Progenitor cell of endocrine pancreas (in vitro differentiated cells): Measurements from ENCODE around the gene CDC6. TPM values are rescaled to one million over a fixed set of nuclear protein-coding genes. Genes with fewer than 3 reads are reported as not detected.
A peak's percentile ranks its signal among the peaks of the same experiment; 100 is the strongest.

Experiments used
- DNase-seq: peaks from one replicate; pipeline ENCODE4 v3.0.0; 2021; ENCODE audit warnings: low spot score; ENCODE audit not compliant: unreplicated experiment
- H3K27ac Mint-ChIP-seq: 2 replicates; pipeline ENCODE4 v1.8.0; 2021; ENCODE audit warnings: mild to moderate bottlenecking, moderate library complexity, mixed read lengths
- H3K27me3 Mint-ChIP-seq: 2 replicates; pipeline ENCODE4 v1.8.0; 2021; ENCODE audit warnings: mixed read lengths
- H3K36me3 Mint-ChIP-seq: 2 replicates; pipeline ENCODE4 v1.8.0; 2022; ENCODE audit warnings: mixed read lengths; ENCODE audit not compliant: insufficient read depth
- H3K4me1 Mint-ChIP-seq: 2 replicates; pipeline ENCODE4 v1.8.0; 2021; ENCODE audit warnings: low read depth, mixed read lengths
- H3K4me3 Mint-ChIP-seq: 2 replicates; pipeline ENCODE4 v1.8.0; 2021; ENCODE audit warnings: low read depth, mild to moderate bottlenecking, moderate library complexity, mixed read lengths
- H3K9me3 Mint-ChIP-seq: 2 replicates; pipeline ENCODE4 v1.8.0; 2021; ENCODE audit warnings: low read depth, mixed read lengths
- total RNA-seq: library from RNA; stranded (reverse); gene quantifications from 2 replicates; pipeline ENCODE4 v1.2.1, GENCODE V29; 2021
- TF ChIP-seq, protein P1 (sequence below): fragments of 200-600 bp; sonication (generic); IDR thresholded peaks from one replicate; pipeline ENCODE4 v1.5.0; 2021; ENCODE audit warnings: antibody characterized with exemption, mild to moderate bottlenecking; ENCODE audit not compliant: unreplicated experiment

The CDC6 gene
- total RNA-seq, 1 donor from 2014 or later, result 35.7 TPM

DNA sequence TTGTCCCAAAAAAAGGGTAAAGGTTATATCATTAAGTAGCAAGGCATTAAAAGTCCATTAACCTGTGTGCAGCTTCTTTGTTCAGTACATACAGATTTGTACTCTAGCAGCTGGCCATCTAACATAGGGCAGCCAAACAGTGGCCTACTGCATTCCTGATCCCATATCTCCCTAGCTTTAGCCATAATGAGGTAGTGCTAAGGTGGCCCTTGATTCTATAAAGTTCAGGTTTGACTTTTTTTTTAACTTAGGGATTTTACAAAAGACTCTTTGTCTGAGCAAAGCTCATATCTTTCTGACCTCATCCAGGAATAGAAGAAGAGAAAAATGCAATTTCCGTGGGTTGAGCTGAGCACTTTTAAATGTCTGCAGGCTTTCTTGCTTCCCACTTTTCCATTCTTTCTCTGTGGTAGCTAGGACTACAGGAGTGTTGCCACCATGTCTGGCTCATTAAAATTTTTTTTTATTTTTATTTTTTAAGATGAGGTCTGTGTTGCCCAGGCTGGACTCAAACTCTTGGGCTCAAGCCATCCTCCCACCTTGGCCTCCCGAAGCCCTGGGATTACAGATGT is 19.5 kb upstream of the CDC6 start:
- Mint-ChIP-seq H3K36me3 (peaks cover 10% of the 10 kb centered on the region), H3K9me3 (no peaks in the 10 kb centered on the region), H3K27me3 (no peaks in the 10 kb centered on the region), H3K4me3 (no peak overlapping the region), H3K4me1 (peaks cover 4% of the 10 kb centered on the region), H3K27ac (peak overlapping the region; percentile 80)
- no peak for DNase-seq
- TF ChIP-seq, protein P1, sequence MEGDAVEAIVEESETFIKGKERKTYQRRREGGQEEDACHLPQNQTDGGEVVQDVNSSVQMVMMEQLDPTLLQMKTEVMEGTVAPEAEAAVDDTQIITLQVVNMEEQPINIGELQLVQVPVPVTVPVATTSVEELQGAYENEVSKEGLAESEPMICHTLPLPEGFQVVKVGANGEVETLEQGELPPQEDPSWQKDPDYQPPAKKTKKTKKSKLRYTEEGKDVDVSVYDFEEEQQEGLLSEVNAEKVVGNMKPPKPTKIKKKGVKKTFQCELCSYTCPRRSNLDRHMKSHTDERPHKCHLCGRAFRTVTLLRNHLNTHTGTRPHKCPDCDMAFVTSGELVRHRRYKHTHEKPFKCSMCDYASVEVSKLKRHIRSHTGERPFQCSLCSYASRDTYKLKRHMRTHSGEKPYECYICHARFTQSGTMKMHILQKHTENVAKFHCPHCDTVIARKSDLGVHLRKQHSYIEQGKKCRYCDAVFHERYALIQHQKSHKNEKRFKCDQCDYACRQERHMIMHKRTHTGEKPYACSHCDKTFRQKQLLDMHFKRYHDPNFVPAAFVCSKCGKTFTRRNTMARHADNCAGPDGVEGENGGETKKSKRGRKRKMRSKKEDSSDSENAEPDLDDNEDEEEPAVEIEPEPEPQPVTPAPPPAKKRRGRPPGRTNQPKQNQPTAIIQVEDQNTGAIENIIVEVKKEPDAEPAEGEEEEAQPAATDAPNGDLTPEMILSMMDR, result no peak

DNA sequence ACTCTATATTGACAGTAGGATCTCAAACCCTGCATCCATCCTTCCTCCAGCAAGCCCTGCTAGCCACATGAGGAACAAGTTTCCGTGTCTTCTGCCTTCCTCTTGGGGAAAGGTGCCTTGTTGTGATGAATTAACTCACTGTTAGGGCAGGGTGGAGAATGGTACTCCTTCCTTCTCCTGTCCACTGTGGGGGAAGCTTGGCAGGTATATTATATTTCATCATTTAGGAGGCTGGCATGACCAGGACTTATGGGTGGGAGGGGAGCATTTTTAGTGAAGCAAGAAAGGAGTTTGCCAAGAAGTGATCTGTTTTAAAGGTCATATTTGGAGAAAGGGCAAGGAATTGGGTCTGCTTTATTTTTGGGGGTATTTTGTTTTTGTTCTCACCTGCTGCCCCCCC is 9.3 kb upstream of the CDC6 start:
- peaks cover 36% of the 10 kb centered on the region for H3K36me3 Mint-ChIP-seq
- TF ChIP-seq, protein P1, result no peak
- H3K9me3 Mint-ChIP-seq, result no peaks in the 10 kb centered on the region

DNA sequence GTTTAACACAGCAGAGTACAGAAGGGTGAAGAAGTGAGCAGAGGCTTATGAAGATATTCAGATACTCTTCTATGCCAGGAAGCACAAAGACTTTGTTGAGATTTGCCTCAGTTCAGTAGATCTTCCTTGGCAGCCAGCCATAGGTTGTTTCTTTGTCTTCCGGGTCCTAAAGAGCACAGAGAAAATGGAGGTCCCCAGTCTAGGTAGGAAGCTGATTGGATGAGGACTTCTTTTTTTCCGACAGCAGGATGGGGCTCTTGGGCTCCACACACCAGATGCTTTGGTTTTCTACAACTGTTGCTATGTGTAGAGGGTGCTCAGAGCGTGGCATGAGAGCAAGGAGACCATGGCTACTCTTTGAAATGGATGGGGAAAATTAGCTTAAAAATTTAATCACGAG is 8.3 kb upstream of the CDC6 start:
- Mint-ChIP-seq H3K36me3 (peaks cover 35% of the 10 kb centered on the region), H3K9me3 (no peaks in the 10 kb centered on the region), H3K4me1 (peaks cover 23% of the 10 kb centered on the region), H3K27me3 (no peaks in the 10 kb centered on the region), H3K4me3 (no peak overlapping the region), H3K27ac (peak overlapping the region; percentile 74)
- TF ChIP-seq, protein P1, result no peak
- no peak for DNase-seq

More for the DNA sequence above, 9.3 kb upstream of the CDC6 start:
- Mint-ChIP-seq H3K27me3 (no peaks in the 10 kb centered on the region), H3K4me3 (no peak overlapping the region), H3K4me1 (peaks cover 13% of the 10 kb centered on the region), H3K27ac (no peak overlapping the region)
- no peak for DNase-seq

DNA sequence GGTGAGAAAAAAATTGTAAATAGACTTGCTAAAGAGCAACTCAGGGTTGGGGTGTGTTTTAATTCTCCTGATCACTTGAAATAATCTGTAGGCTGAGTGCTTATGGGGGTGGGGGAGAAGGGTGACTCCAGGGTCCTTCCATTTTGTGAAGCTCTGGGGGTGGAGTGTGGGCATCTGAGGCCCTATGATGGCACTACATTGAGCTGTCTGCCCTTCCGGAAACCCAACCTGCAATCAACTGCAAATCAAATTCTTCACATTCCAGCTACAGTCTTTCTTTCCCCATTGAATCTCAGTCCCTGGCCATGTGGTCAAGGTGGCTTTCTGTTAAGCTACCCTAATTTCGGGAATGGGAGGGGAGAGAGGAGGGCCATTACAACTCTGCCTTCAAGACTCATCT is 6.0 kb upstream of the CDC6 start:
- H3K27ac Mint-ChIP-seq, result peak overlapping the region; percentile 85
- TF ChIP-seq, protein P1, result no peak
- no peaks in the 10 kb centered on the region for H3K27me3 Mint-ChIP-seq
- DNase-seq, result no peak
- H3K9me3 Mint-ChIP-seq, result no peaks in the 10 kb centered on the region
- peaks cover 34% of the 10 kb centered on the region for H3K4me1 Mint-ChIP-seq
- no peak overlapping the region for H3K4me3 Mint-ChIP-seq
- H3K36me3 Mint-ChIP-seq, result peaks cover 26% of the 10 kb centered on the region

DNA sequence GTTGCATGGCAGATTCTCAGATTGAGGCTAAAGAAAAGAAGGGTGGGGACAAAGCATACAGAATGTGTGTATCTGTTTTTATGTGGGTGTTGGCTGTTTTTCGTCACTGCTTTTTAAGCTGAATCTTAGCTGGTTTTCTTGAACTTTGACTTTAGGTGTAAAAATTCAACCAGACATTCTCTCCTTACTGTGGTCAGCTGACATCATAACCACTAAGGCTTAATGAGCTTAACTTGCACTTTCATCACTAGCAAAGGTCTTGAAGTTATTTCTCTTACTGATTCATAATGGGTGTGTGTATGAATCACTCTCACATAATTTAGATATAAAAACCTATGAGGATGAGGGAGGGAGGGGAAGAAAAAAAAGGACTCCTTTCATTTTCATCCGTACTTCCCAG is 4.0 kb upstream of the CDC6 start:
- TF ChIP-seq, protein P1, result no peak
- DNase-seq, result no peak
- H3K9me3 Mint-ChIP-seq, result no peaks in the 10 kb centered on the region
- peak overlapping the region; percentile 91 for H3K27ac Mint-ChIP-seq
- no peaks in the 10 kb centered on the region for H3K27me3 Mint-ChIP-seq
- H3K36me3 Mint-ChIP-seq, result peaks cover 15% of the 10 kb centered on the region
- peaks cover 45% of the 10 kb centered on the region for H3K4me1 Mint-ChIP-seq
- H3K4me3 Mint-ChIP-seq, result peak overlapping the region; percentile 9
